IPS DF 19.7 (cell line): Measurements from ENCODE around the gene MTMR2.

Source experiments
- DNase-seq: peaks from one replicate; pipeline ENCODE4 v3.0.0-alpha.2; 2013; ENCODE audit warnings: low read depth, low spot score

Gene MTMR2

GRCh38 chr11:95918056-95918455, 5.9 kb downstream of the MTMR2 start:
- no peak for DNase-seq

GRCh38 chr11:95917193-95918036, 6.5 kb downstream of the MTMR2 start:
- no peak for DNase-seq

DNA sequence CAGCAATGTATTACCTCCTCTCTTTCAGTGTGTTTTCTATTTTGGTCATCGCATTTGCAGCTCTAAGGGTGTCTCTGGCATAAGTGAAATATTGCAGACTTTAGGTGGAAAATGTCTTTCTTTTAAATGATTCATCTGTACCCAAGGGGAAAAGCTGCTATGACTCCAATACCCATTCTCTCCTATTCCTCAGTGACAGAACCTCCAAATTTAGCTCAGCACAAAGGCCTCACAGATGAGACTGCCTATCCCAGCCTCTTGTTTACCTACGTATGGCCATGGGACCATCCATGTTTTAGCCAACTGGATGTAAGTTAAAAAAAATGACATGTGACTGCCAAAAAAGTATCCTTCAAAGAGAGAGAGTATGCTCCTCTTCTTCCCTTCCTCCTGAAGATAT, 7.9 kb downstream of the MTMR2 start:
- no peak for DNase-seq

DNA sequence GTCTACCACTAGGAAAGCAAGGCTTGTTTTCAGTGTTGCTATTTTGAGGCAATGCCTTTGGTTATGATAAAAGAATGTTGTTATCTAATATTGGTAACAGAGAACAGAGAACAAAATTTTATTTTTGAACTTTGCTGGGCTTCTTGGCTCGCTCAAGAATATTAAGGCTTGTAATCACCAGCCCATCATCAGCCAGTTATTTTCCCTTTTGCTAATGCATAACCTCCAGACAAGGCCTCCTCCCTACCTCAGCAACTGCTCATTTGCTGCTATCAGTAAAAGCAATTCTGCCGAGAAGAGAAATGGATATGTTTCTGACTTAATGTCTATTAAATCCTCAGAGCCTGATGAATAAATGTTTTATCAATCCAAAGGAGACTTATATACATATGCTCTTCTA, 8.9 kb downstream of the MTMR2 start:
- DNase-seq = no peak

DNA sequence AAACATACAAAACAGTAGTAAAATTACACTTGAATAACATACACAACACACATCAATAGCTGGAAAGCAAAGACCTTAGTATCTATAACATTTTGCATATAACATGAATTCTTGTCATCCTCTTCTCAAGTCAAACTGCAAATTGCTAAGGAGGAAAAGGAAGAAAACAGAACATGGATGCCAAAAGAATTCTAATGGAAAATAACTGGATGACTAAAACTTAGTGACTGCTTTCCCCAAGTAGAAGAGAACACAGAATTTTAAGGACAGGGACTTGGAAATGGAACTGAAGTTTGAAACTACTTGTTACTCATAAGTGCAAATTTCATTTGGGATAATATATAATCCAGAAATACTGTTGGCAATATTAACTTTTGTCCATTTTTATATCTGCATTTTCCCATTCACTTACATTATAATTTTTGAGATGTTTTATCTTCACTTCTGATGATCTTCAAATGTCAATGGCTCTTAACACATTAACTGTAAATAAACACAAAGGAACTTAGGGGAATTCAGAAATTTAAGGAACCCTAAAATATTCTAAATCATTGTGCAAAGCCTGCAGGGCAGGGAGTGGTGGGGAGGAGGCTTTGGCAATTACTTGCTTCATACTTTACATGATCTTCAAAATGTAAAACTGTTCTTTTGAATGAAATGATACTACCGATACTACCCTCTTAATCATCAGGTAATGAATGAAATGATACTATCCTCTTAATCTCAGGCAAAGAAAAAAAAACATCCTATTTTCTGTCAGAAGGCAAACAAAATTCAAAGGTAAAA, 9.9 kb downstream of the MTMR2 start:
- no peak for DNase-seq

- DNase-seq = no peak
Observed at GRCh38 chr11:95912902-95913560, 10.9 kb downstream of the MTMR2 start.

GRCh38 chr11:95911369-95911759, 12.5 kb downstream of the MTMR2 start:
- DNase-seq = no peak

DNA sequence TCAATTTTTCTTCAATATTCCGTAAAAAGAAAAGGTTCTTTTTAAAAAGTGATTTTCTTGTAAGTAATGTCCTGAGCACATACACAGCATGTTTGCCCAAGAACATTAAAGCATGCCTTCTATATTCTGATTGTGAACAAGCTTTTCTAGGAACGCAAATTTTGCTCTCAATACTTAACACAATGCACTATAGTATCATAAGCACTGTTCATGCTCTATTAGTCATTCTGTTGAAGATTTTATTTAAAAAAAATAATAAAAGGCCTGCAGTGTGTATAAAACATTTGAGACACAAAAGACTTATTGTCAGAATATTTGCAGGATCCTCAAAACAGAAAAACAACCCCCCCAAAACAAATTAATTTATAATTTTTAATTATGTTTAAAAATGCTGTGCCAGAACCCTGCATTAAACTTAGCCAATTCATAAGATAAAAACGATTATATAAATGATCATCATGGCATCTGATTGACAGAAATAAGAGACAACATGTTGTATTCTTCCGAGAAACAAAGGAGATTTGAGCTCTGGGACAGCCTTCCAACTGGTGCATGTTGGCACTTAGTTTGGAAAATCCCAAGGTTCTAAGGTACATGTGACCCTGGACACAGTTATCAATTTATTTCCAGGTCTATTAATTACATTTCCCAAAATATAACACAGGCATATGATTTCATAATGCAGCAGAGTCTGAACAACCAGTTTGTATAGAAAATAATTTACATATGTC, 13.1 kb downstream of the MTMR2 start:
- DNase-seq = no peak

GRCh38 chr11:95908826-95909225, 15.1 kb downstream of the MTMR2 start:
- DNase-seq = no peak

DNA sequence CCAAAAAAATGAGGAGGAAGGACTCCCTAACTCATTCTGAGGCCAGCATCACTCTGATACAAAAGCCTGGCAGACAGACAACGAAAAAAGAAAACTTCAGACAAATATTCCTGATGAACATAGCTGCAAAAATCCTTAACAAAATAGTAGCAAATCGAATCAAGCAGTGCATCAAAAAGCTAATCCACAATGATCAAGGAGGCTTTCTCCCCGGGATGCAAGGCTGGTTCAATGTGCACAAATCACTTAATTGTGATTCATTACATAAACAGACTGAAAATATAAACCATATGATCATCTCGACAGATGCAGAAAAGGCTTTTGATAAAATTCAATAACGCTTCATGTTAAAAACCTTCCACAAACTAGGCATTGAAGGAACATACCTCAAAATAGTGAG, 16.4 kb downstream of the MTMR2 start:
- no peak for DNase-seq

DNA sequence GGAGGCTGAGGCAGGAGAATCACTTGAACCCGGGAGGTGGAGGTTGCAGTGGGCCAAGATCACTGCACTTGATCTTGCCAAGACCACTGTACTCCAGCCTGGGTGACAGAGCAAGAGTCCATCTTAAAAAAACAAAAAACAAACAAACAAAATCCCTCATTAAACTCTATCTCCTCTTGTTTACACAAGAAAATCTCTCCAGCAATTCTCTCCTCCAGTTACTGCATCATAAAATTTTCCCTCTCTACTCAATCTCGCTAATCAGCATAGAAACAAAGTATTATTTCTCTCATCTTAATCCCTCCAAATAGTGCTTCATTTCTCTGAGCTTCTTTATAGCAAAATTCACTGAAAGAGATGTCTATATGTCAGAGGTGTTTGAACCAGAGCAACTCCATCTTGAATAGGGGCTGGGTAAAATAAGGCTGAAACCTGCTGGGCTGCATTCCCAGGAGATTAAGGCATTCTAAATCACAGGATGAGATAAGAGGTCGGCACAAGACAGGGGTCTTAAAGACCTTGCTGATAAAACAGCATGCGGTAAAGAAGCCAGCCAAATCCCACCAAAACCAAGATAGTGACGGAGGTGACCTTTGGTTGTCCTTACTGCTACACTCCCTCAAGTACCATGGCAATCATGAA, 19.8 kb downstream of the MTMR2 start:
- no peak for DNase-seq

GRCh38 chr11:95898782-95899181, 25.1 kb downstream of the MTMR2 start:
- DNase-seq = no peak

DNA sequence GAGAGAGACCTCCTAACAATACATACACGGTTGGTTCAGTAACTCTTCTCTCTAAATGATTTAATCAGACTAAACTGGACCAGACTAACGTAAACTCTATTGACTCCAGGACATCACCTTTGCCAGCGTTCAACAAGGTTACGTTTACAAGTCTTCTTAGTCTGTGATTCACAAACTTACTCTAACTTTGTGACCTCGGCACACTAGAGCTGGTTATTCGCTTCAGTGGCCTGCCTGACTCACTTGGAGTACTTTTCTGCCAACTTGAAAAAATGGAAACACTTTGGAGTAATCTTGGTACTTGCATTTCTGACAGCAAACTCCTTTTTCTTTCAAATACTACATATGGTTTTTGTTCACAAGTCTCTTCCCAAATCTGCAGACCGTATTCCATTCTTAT, 26.2 kb downstream of the MTMR2 start:
- DNase-seq = no peak

DNA sequence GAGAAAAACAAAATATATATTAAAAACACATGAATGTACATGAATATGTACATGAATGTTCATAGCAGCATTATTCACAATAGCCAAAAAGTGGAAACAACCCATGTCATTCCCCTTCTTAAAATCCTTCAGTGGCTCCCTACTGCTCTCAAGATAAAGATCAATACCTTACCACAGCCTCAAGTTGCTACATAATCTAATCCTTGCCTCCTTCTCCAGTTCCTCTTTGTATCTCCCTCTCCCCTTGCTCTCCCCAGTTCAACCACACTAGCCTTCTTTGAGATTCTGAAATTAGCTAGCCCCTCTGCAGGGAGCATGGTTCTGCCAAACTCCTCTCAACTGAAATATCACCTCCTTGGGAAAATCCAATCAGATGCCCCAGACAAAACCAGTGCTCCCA, 28.1 kb downstream of the MTMR2 start:
- no peak for DNase-seq

GRCh38 chr11:95892892-95893570, 30.9 kb downstream of the MTMR2 start:
- no peak for DNase-seq

- no peak for DNase-seq
Observed at GRCh38 chr11:95892492-95892891, 31.4 kb downstream of the MTMR2 start.

DNA sequence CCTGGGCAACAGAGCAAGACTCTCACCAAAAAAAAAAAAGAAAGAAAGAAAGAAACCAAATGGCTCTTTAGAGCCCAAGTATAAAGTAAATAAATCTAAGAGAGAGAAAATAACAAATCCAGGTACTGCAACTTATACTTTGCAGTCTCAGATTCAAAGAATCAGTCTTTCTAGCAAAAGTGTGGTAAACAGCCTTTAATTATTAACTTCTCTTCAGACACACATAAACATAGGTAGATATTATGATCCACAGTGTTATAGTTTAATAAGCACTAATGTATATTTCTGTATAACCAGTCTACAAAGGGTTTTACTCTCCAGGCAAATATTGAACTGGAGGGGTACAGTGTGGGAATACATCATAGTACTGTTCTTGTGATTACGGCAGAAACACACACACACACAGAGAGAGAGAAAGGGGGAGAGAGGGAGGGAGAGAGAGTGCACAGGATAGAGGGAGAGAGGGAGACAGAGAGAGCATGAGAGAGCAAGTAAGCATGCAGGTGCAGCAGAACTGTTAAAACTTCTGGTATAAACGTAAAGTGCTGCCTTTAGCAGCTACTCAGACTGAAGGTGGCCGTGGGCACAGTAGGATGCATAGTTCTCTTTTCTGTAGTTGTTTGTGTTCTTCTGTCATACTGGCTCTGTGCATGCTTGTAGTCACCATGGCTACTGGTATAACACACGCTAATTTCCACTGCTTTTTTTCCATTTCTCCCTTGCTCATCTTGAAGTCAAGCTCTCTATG, 32.3 kb downstream of the MTMR2 start:
- DNase-seq = no peak

- no peak for DNase-seq
Observed at GRCh38 chr11:95888852-95889251, 35.1 kb downstream of the MTMR2 start.

DNA sequence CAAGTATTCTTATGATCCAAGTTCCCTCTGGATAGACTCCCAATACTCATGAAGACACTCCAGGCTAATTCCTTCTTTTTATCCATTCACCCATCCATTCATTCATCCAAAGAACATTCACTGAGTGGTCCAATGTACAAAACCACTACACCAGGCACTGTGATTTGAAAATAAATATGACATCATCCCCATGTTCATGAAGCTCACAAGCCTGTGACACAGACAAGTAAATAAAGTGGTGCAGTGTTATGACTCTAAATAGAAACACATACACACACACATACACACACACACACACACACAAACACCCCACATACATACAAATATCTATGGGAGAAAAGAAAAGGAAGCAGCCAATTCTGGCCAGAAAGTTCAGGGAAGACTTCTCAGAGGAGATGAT, 35.5 kb downstream of the MTMR2 start:
- DNase-seq = no peak

- no peak for DNase-seq
Observed at GRCh38 chr11:95886462-95886861, 37.4 kb downstream of the MTMR2 start.
